ENCODE data around the gene NACAD.
"Not testable (repeated sequence)": the region's sequence is repeated elsewhere in the genome, so short reads cannot be mapped to it uniquely, and the experiment has no call there.

Gene NACAD

GRCh38 chr7:45055016-45055415, 33.8 kb downstream of the NACAD start:
- no peak for DNase-seq (ENCODE audit: low spot score)

- DNase-seq (ENCODE audit: low spot score): no peak
These were observed 34.3 kb downstream of the NACAD start for GRCh38 chr7:45054442-45054841.

DNA sequence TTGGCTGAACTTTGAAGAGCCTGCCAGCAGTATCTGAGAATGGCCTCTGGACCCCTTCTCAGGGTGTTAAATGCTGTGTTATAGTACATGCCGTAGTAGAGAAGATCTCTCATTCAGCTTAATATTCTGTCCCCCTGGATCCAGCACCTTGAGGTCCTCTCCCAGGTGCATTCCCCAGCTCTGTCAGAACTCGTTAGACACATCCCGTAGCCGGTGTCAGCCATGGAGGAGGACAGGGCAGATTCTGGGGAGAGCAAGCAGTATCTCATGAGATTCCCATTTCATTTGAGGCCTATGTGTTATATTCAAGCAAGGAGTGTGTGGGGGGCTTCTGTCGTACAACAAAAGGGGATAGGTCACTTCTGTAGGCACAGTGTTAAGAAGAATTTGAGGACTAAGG, 34.8 kb downstream of the NACAD start:
- no peak for DNase-seq (ENCODE audit: low spot score)

GRCh38 chr7:45053401-45053800, 35.4 kb downstream of the NACAD start:
- no peak for DNase-seq (ENCODE audit: low spot score)

- no peak for DNase-seq (ENCODE audit: low spot score)
These were observed 36.8 kb downstream of the NACAD start for GRCh38 chr7:45052011-45052410.

DNA sequence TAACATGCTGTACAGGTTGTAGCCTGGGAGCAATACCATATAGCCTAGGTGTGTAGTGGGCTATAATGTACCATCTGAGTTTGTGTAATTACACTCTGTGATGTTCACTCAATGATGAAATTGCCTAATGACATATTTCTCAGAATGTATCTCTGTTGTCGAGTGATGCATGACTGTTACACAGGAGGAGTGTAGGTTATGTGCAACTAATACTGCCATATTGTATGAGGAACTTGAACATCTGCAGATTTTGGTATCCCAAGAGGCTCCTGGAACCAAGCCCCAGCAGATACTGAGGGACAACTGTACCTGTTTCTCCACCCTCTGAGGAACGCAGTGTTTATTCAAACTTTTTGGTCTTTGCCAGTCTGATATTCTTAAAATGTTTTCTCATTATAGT, 38.6 kb downstream of the NACAD start:
- DNase-seq (ENCODE audit: low spot score): no peak

DNA sequence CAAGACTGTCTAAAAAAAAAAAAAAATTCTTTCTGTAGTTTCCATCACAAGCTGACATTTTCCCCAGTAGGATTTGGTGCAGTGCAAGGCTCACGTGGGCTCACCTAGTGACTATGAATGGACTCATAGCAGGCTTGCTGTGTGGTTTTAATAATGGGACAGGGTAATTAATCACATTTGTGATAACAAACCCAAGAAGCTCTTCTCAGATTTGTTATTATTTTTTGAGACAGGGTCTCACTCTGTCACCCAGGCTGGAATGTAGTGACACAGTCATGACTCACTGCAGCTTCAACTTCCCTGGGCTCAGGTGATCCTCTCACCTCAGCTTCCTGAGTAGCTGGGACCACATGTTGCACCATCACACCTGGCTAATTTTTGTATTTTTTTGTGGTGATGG, 40.0 kb downstream of the NACAD start:
- no peak for DNase-seq (ENCODE audit: low spot score)

DNA sequence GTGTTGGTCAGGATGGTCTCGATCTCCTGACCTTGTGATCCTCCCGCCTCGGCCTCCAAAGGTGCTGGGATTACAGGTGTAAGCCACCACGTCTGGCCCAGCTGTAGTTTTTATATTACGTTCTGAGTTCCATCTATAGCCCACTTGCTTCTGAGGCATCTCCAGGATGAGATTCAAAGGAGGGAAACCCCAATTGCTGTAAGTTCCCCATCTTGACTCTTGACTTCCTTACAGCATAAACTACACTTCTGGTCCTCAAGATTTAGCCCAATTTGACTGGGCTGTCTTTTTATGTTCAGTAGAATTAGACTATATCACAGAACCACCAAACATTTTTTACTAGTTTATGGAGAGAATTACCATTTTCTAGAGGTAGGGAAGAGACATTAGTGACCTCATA, 44.4 kb downstream of the NACAD start:
- DNase-seq (ENCODE audit: low spot score): no peak

DNA sequence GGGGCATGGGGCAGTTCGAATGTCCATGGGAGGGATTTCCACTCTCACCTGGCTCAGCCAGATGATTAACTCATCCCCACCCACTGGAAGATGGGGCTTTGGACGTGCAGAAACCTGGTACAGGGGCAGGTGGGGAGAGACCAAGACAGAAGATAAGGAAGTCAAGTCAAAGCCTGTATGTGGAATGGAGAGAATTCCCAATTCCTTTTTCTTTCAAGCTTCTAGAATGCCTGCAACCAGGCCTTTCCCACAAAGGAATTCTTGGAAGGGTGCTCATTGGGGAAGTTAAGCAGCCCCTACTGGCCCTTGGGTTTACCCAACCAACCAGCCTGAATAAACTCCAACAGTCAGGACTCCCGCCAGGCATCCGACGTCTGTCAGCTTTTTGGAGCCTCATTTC, 49.7 kb downstream of the NACAD start:
- DNase-seq (ENCODE audit: low spot score): no peak

GRCh38 chr7:45037876-45038275, 50.9 kb downstream of the NACAD start:
- DNase-seq (ENCODE audit: low spot score): no peak

DNA sequence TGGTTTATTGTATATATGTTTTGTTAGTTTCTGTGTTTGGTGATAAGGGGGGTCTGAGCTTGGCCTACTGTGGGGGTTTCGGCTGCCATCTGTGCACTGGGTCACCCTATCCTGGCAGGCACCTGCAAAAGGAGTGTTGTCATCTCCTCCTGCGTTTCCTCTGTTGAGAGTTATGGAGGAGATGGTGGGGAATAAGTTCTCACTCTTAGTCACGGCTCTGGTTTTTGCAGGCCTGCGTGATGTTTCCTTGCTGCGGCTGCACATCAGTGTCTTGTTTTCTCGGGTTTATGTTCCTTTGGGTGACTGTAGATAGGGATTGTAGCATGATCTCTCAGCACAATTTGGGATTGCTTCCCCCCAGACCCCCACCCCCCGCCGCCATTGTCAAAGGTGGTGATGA, 52.0 kb downstream of the NACAD start:
- DNase-seq (ENCODE audit: low spot score): no peak

GRCh38 chr7:45036317-45036716, 52.5 kb downstream of the NACAD start:
- no peak for DNase-seq (ENCODE audit: low spot score)

GRCh38 chr7:45035893-45036292, 52.9 kb downstream of the NACAD start:
- DNase-seq (ENCODE audit: low spot score): no peak

GRCh38 chr7:45035371-45035770, 53.4 kb downstream of the NACAD start:
- no peak for DNase-seq (ENCODE audit: low spot score)

DNA sequence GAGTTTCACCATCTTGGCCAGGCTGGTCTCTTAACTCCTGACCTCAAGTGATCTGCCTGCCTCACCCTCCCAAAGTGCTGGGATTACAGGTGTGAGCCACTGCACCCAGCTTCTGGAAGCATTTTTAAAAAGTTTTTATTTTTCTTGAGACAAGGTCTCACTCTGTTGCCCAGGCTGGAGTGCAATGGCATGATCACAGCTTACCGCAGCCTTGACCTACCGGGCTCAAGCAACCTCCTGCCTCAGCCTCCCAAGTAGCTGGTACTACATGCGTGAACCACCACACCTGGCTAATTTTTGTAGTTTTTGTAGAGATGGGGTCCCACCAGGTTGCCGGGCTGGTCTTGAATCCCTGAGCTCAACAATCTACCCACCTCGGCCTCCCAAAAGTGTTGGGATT, 54.1 kb downstream of the NACAD start:
- not testable (repeated sequence) for DNase-seq (ENCODE audit: low spot score)

- DNase-seq (ENCODE audit: low spot score): no peak
These were observed 54.9 kb downstream of the NACAD start for GRCh38 chr7:45033931-45034290.

GRCh38 chr7:45033261-45033930, 55.4 kb downstream of the NACAD start:
- DNase-seq (ENCODE audit: low spot score): peak; percentile 35

- no peak for DNase-seq (ENCODE audit: low spot score)
These were observed 56.3 kb downstream of the NACAD start for GRCh38 chr7:45032421-45032820.

- no peak for DNase-seq (ENCODE audit: low spot score)
These were observed 56.9 kb downstream of the NACAD start for GRCh38 chr7:45031829-45032228.
